Liver (tissue), 9 donors: Measurements from ENCODE around the gene OLFML2A. TPM values are rescaled to one million over a fixed set of nuclear protein-coding genes. Genes with fewer than 3 reads are reported as not detected.
A peak's percentile ranks its signal among the peaks of the same experiment; 100 is the strongest.

Experiments
- DNase-seq: peaks from one replicate; pipeline ENCODE4 v3.0.0-alpha.2; 2017; ENCODE audit warnings: low spot score
- H3K27ac ChIP-seq, 2 donors: one replicate each; pipeline ENCODE4 v1.7.0; 2013; ENCODE audit warnings: inconsistent platforms in 2 of 2, low read length in 2 of 2, control low read depth in 1 of 2, low read depth in 1 of 2, mild to moderate bottlenecking in 1 of 2
- H3K27me3 ChIP-seq, 4 donors: one replicate each; pipeline versions ENCODE4 v1.6.1 to v1.7.0; 2013; ENCODE audit warnings: low read length in 3 of 4, inconsistent platforms in 1 of 4, mild to moderate bottlenecking in 1 of 4, moderate library complexity in 1 of 4; ENCODE audit not compliant: control insufficient read depth in 4 of 4, insufficient read depth in 4 of 4
- H3K36me3 ChIP-seq, 4 donors: one replicate each; pipeline versions ENCODE4 v1.6.1 to v1.7.0; 2013; ENCODE audit warnings: low read length in 3 of 4, mild to moderate bottlenecking in 3 of 4, low read depth in 1 of 4, moderate library complexity in 1 of 4; ENCODE audit not compliant: control insufficient read depth in 4 of 4, insufficient read depth in 3 of 4
- H3K4me1 ChIP-seq, 4 donors: one replicate each; pipeline versions ENCODE4 v1.6.1 to v1.7.0; 2013; ENCODE audit warnings: low read length in 3 of 4, mild to moderate bottlenecking in 3 of 4, moderate library complexity in 1 of 4; ENCODE audit not compliant: control insufficient read depth in 4 of 4, insufficient read depth in 4 of 4
- H3K4me3 ChIP-seq, 3 donors: one replicate each; pipeline versions ENCODE4 v1.6.1 to v1.7.0; 2013; ENCODE audit warnings: low read length in 3 of 3, control low read depth in 1 of 3, low read depth in 1 of 3, mild to moderate bottlenecking in 1 of 3
- H3K9ac ChIP-seq, 2 donors: one replicate each; pipeline ENCODE4 v1.7.0; 2013; ENCODE audit warnings: low read length in 2 of 2, mild to moderate bottlenecking in 2 of 2, moderate library complexity in 2 of 2, control low read depth in 1 of 2, low read depth in 1 of 2
- H3K9me3 ChIP-seq, 4 donors: one replicate each; pipeline versions ENCODE4 v1.6.1 to v1.7.0; 2013; ENCODE audit warnings: low read length in 3 of 4; ENCODE audit not compliant: control insufficient read depth in 4 of 4
- ATF3 ChIP-seq: IDR thresholded peaks from 2 replicates; pipeline ENCODE4 v1.6.1; 2016; ENCODE audit warnings: antibody characterized with exemption
- CTCF ChIP-seq: fragments of 150-350 bp; IDR thresholded peaks from 2 replicates; pipeline ENCODE4 v1.5.1; 2017; ENCODE audit warnings: improper control_type of control experiment, low read depth, low read length; ENCODE audit not compliant: missing input control
- EGR1 ChIP-seq, 2 donors: IDR thresholded peaks; 2 replicates each; pipeline ENCODE4 v1.6.1; 2016 to 2018; ENCODE audit warnings: antibody characterized with exemption in 2 of 2, low read depth in 2 of 2
- FOXA1 ChIP-seq: IDR thresholded peaks from 2 replicates; pipeline ENCODE4 v1.6.1; 2016; ENCODE audit warnings: antibody characterized with exemption
- FOXA2 ChIP-seq: IDR thresholded peaks from 2 replicates; pipeline ENCODE4 v1.6.1; 2016; ENCODE audit warnings: antibody characterized with exemption
- GABPA ChIP-seq, 2 donors: IDR thresholded peaks in 1 of 2; conservative IDR thresholded peaks in 1 of 2; 2 replicates each; pipeline ENCODE4 v1.6.1; 2016; ENCODE audit warnings: antibody characterized with exemption in 2 of 2, mild to moderate bottlenecking in 1 of 2, moderate library complexity in 1 of 2
- HNF4A ChIP-seq, 2 donors: conservative IDR thresholded peaks; 2 replicates each; pipeline ENCODE4 v1.6.1; 2016; ENCODE audit warnings: antibody characterized with exemption in 2 of 2, mild to moderate bottlenecking in 2 of 2
- HNF4G ChIP-seq: IDR thresholded peaks from 2 replicates; pipeline ENCODE4 v1.6.1; 2016; ENCODE audit warnings: antibody characterized with exemption
- JUND ChIP-seq, 2 donors: IDR thresholded peaks; 2 replicates each; pipeline ENCODE4 v1.6.1; 2016; ENCODE audit warnings: antibody characterized with exemption in 2 of 2
- MAX ChIP-seq: IDR thresholded peaks from 2 replicates; pipeline ENCODE4 v1.6.1; 2016; ENCODE audit warnings: antibody characterized with exemption
- NR2F2 ChIP-seq: IDR thresholded peaks from 2 replicates; pipeline ENCODE4 v1.6.1; 2016; ENCODE audit warnings: antibody characterized with exemption
- RAD21 ChIP-seq, 2 donors: IDR thresholded peaks; 2 replicates each; pipeline ENCODE4 v1.6.1; 2016; ENCODE audit warnings: antibody characterized with exemption in 2 of 2, mild to moderate bottlenecking in 2 of 2
- RXRA ChIP-seq, 2 donors: IDR thresholded peaks; 2 replicates each; pipeline ENCODE4 v1.6.1; 2017 to 2018; ENCODE audit warnings: antibody characterized with exemption in 2 of 2, mild to moderate bottlenecking in 1 of 2
- TAF1 ChIP-seq: conservative IDR thresholded peaks from 2 replicates; pipeline ENCODE4 v1.6.1; 2016; ENCODE audit warnings: antibody characterized with exemption, mild to moderate bottlenecking
- ZBTB33 ChIP-seq: IDR thresholded peaks from 2 replicates; pipeline ENCODE4 v1.6.1; 2016; ENCODE audit warnings: antibody characterized with exemption
- WGBS: extraction: QIAGEN DNeasy Blood & Tissue Kit; methylation state at CpG from one replicate; pipeline ENCODE4 v1.1.7; 2013; 5-methylcytosine and 5-hydroxymethylcytosine counted together
- polyA plus RNA-seq, 2 donors: library from polyadenylated mRNA; stranded (reverse) in 1 of 2; unstranded in 1 of 2; fragments of 200-250 nt in 1 of 2; fragments of >200 nt in 1 of 2; fragmentation: Nextera tagmentation in 1 of 2; extraction: Ambion mirVana in 1 of 2; gene quantifications; one replicate each; pipeline versions ENCODE4 v1.2.1 to v1.2.3, GENCODE V29; 2013 to 2015
- total RNA-seq, 2 donors: library from RNA; depleted of rRNA; stranded (reverse); fragments of >200 nt; gene quantifications; one replicate each; pipeline ENCODE4 v1.2.3, GENCODE V29; 2014
- donor health status: healthy.
- donor health status: healthy.
- donor health status: healthy.
- donor health status: healthy.
- donor health status: healthy.

The OLFML2A gene
- total and polyA plus RNA-seq, 4 donors = 0.15 to 1.1 (median 0.53) TPM

- TF ChIP-seq RAD21 (IDR thresholded peaks at IDR 0.05) = no peak
- no peak for TF ChIP-seq ZBTB33
- no peak for TF ChIP-seq EGR1 (IDR thresholded peaks at IDR 0.05; ENCODE audit: low read depth in 2 of 2)
Observed at GRCh38 chr9:124747065-124747464, 29.9 kb upstream of the OLFML2A start (continued).

- Histone ChIP-seq H3K4me3 (no peak overlapping the region), H3K36me3 (no peaks in the 10 kb centered on the region), H3K27ac (no peak overlapping the region), H3K27me3 (no peaks in the 10 kb centered on the region), H3K4me1 (peaks cover 0 to 6% (median 2%) of the 10 kb centered on the region in 4 donors), H3K9me3 (no peaks in the 10 kb centered on the region), H3K9ac (no peak overlapping the region)
- DNase-seq = no peak
- TF ChIP-seq MAX (no peak), EGR1 (IDR thresholded peaks at IDR 0.05; ENCODE audit: low read depth in 2 of 2) (no peak), HNF4A (conservative IDR thresholded peaks at IDR 0.05) (peak in 1 of 2 donors; percentile 53), CTCF (no peak), RXRA (IDR thresholded peaks at IDR 0.05) (peak; percentile 26 to 52), NR2F2 (peak; percentile 39), JUND (IDR thresholded peaks at IDR 0.05) (no peak), GABPA (IDR thresholded peaks at IDR 0.05 in 1 of 2, conservative IDR thresholded peaks at IDR 0.05 in 1 of 2) (no peak), TAF1 (no peak), RAD21 (IDR thresholded peaks at IDR 0.05) (peak in 1 of 2 donors; percentile 6)
- WGBS = 59% methylated on average over 3 of the region's 3 CpGs
Observed at GRCh38 chr9:124749284-124749683, 27.6 kb upstream of the OLFML2A start.

GRCh38 chr9:124749781-124750180 lies 27.2 kb upstream of the OLFML2A start:
- H3K27me3 ChIP-seq = no peaks in the 10 kb centered on the region
- H3K27ac ChIP-seq = no peak overlapping the region
- DNase-seq = no peak
- H3K36me3 ChIP-seq = no peaks in the 10 kb centered on the region
- no peaks in the 10 kb centered on the region for H3K9me3 ChIP-seq
- no peak overlapping the region for H3K4me3 ChIP-seq
- peaks cover 0 to 6% (median 2%) of the 10 kb centered on the region in 4 donors for H3K4me1 ChIP-seq
- no peak overlapping the region for H3K9ac ChIP-seq
- TF ChIP-seq NR2F2 (no peak), HNF4G (no peak)
- 88% methylated on average over 2 of the region's 2 CpGs for WGBS

- Histone ChIP-seq H3K4me1 (peaks cover 1 to 11% (median 4%) of the 10 kb centered on the region in 4 donors), H3K27ac (no peak overlapping the region), H3K9me3 (no peaks in the 10 kb centered on the region), H3K9ac (no peak overlapping the region), H3K27me3 (no peaks in the 10 kb centered on the region), H3K4me3 (no peak overlapping the region), H3K36me3 (no peaks in the 10 kb centered on the region)
- TF ChIP-seq MAX (no peak), GABPA (IDR thresholded peaks at IDR 0.05 in 1 of 2, conservative IDR thresholded peaks at IDR 0.05 in 1 of 2) (no peak), JUND (IDR thresholded peaks at IDR 0.05) (no peak), ZBTB33 (no peak), HNF4A (conservative IDR thresholded peaks at IDR 0.05) (no peak), FOXA2 (no peak), ATF3 (no peak), FOXA1 (no peak), EGR1 (IDR thresholded peaks at IDR 0.05; ENCODE audit: low read depth in 2 of 2) (no peak), RAD21 (IDR thresholded peaks at IDR 0.05) (no peak)
- 85% methylated on average over 1 of the region's 1 CpG for WGBS
- DNase-seq = no peak
Observed at GRCh38 chr9:124752967-124753366, 24.0 kb upstream of the OLFML2A start.
